Activated B cell treated with CpG ODN at 0.5 μM for 24 hours (primary cell): ENCODE data around the gene GLIPR1L1. TPM values are rescaled to one million over a fixed set of nuclear protein-coding genes. Genes with fewer than 3 reads are reported as not detected.

Experiments used
- ATAC-seq: fragments of 200-7000 bp; cut with Tn5 transposase; one replicate; pipeline ENCODE4 v1.10.0; 2021; ENCODE audit warnings: low read depth, mild to moderate bottlenecking, moderate library complexity
- CTCF ChIA-PET: fragments of 350-600 bp; sonication (Branson Sonifier 250); formaldehyde crosslinking; loops from one replicate; lab custom pipeline; 2021; ENCODE audit warnings: antibody characterized with exemption; lab: Charles Lee
- POLR2A ChIA-PET: fragments of 350-600 bp; sonication (Branson Sonifier 250); formaldehyde crosslinking; loops from one replicate; lab custom pipeline; 2021; ENCODE audit warnings: antibody characterized with exemption; lab: Charles Lee
- DNase-seq: peaks from one replicate; pipeline ENCODE4 v3.0.0; 2022
- H3K27ac Mint-ChIP-seq: one replicate; pipeline ENCODE4 v1.8.0; 2020; ENCODE audit warnings: mixed read lengths
- H3K27me3 Mint-ChIP-seq: one replicate; pipeline ENCODE4 v1.8.0; 2021; ENCODE audit warnings: mixed read lengths
- H3K36me3 Mint-ChIP-seq: one replicate; pipeline ENCODE4 v1.8.0; 2021; ENCODE audit warnings: low read depth, mixed read lengths
- H3K4me1 Mint-ChIP-seq: one replicate; pipeline ENCODE4 v1.8.0; 2021; ENCODE audit warnings: mixed read lengths
- H3K4me3 Mint-ChIP-seq: one replicate; pipeline ENCODE4 v1.8.0; 2020; ENCODE audit warnings: mild to moderate bottlenecking, mixed read lengths
- H3K9me3 Mint-ChIP-seq: one replicate; pipeline ENCODE4 v1.8.0; 2020; ENCODE audit warnings: mixed read lengths
- CTCF ChIP-seq: fragments of 200-600 bp; IDR thresholded peaks from one replicate; pipeline ENCODE4 v1.8.0; 2022; ENCODE audit warnings: antibody characterized with exemption, mild to moderate bottlenecking
- intact Hi-C: fragments of 100-400 bp; cut with micrococcal nuclease; formaldehyde crosslinking; loops from one replicate; pipeline ENCODE4 v1.15.1; 2024
- total RNA-seq: library from RNA; stranded (reverse); gene quantifications from 2 replicates; pipeline ENCODE4 v1.2.3, GENCODE V29; 2022

The GLIPR1L1 gene
- total RNA-seq: not detected in 2 replicates

DNA sequence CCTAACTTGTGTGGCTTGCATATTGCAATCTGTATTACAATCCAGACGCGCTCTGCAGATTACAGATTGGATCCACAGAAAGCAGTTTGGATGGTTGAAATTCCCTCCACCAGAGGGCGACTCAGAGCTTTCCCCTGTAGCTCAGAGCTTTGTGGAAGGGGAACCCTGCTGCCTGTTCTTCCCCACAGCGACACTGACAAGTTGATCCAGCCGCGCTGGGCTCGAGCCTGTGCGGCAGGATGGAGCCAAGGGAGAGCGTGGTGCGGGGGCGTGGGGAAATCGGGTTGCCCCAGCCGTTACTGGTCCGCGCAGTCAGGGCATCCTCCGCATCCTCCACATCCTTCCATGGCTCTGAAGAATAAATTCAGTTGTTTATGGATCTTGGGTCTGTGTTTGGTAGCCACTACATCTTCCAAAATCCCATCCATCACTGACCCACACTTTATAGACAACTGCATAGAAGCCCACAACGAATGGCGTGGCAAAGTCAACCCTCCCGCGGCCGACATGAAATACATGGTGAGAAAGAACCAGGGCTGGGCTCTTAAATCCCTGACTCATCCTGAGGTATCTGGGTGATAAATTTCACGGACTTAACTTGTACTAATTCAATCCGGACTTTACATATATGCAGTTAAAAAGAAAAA is at the start of gene GLIPR1L1:
Gene GLIPR1L1 (plus strand): TSS at position 287 of the 647 bp plus-strand sequence. CDS start 59 bp downstream, at position 346.
- ChIA-PET CTCF (interaction anchor here (0.7 to 2.4 kb wide), 16 partner anchors 8 to 703 kb away, joined by 3 to 20 read pairs (median 6); partner anchors contain the start of genes GLIPR1L2 and KRR1), POLR2A (interaction anchor here (0.7 to 1.1 kb wide), 2 partner anchors 144 to 697 kb away, joined by 3 to 4 read pairs; partner anchors contain the start of gene PHLDA1)
- DNase-seq (peak; percentile 46), ATAC-seq (peak; percentile 75)
- Mint-ChIP-seq H3K36me3 (no peaks in the 10 kb centered on the region), H3K4me1 (peaks cover 16% of the 10 kb centered on the region), H3K9me3 (peaks cover 2% of the 10 kb centered on the region), H3K4me3 (peak within 1 kb of the TSS; percentile 60), H3K27me3 (peaks cover 23% of the 10 kb centered on the region), H3K27ac (no peak within 1 kb of the TSS)
- TF ChIP-seq CTCF: peak; percentile 87
- intact Hi-C loops: loop anchor here (1.0 to 10.0 kb wide), 10 partner anchors 57 to 1120 kb away; partner anchors contain the start of genes BBS10, GLIPR1L2, NAP1L1 and PHLDA1

- Mint-ChIP-seq H3K27me3 (no peaks in the 10 kb centered on the region), H3K4me1 (no peaks in the 10 kb centered on the region), H3K4me3 (no peak overlapping the region), H3K27ac (no peak overlapping the region), H3K9me3 (no peaks in the 10 kb centered on the region), H3K36me3 (no peaks in the 10 kb centered on the region)
- DNase-seq: no peak
- POLR2A ChIA-PET: no interaction called here
- intact Hi-C loops: no loop called here
- CTCF ChIA-PET: no interaction called here
- ATAC-seq: no peak
- TF ChIP-seq CTCF: no peak
Measured at GRCh38 chr12:75288860-75289259, 45.6 kb upstream of the GLIPR1L1 start.

DNA sequence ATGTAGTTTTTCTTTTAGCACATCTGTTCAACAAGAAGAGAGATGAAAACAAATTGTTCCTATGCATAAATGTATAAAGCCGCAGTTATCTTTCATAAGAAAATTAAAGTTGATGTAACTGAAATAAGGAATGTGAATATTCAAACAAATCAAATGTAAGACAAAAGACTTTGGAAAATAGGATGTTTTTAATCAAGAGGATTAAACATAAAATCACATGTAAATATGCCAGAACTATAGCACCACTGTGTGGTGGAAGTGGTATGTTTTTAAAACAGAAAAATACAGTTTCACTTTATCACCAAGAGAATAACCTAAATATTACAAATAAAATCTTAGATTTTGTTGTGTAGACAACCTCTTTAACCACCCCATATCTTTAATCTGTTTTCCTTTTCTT is 44.7 kb upstream of the GLIPR1L1 start:
- POLR2A ChIA-PET: no interaction called here
- no peaks in the 10 kb centered on the region for H3K27me3 Mint-ChIP-seq

GRCh38 chr12:75291014-75291413 is 43.5 kb upstream of the GLIPR1L1 start:
- no peak for DNase-seq
- ATAC-seq: no peak
- no peak for TF ChIP-seq CTCF
- intact Hi-C loops: no loop called here
- ChIA-PET POLR2A (no interaction called here), CTCF (no interaction called here)
- H3K27ac Mint-ChIP-seq: no peak overlapping the region
- H3K9me3 Mint-ChIP-seq: no peaks in the 10 kb centered on the region
- no peaks in the 10 kb centered on the region for H3K36me3 Mint-ChIP-seq
- no peaks in the 10 kb centered on the region for H3K27me3 Mint-ChIP-seq
- no peaks in the 10 kb centered on the region for H3K4me1 Mint-ChIP-seq
- no peak overlapping the region for H3K4me3 Mint-ChIP-seq

More for the DNA sequence above, 44.7 kb upstream of the GLIPR1L1 start:
- Mint-ChIP-seq H3K9me3 (no peaks in the 10 kb centered on the region), H3K4me3 (no peak overlapping the region), H3K27ac (no peak overlapping the region), H3K4me1 (no peaks in the 10 kb centered on the region), H3K36me3 (no peaks in the 10 kb centered on the region)
- intact Hi-C loops: no loop called here
- TF ChIP-seq CTCF: no peak
- CTCF ChIA-PET: no interaction called here
- ATAC-seq (no peak), DNase-seq (no peak)

DNA sequence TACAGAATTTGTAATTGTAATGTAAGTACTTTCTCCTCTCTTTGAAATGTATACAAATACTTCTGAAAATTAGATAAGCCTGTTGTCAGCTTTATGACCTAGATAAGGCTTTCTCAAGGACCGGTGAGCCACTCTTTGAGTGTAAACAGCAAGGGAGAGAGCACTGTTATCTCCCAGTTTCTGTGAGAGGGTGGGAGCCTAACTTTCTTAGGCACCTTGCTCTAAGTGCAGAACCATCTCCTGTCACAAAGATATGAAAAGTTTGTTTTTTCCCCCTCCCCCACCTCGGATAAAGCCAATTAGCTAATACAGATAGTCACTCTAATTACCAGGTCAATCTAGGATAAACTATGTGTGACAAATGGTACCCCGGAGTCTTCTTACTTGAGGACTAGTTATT is 40.1 kb upstream of the GLIPR1L1 start:
- ChIA-PET POLR2A (no interaction called here), CTCF (no interaction called here)
- Mint-ChIP-seq H3K27ac (no peak overlapping the region), H3K4me3 (no peak overlapping the region), H3K9me3 (no peaks in the 10 kb centered on the region), H3K27me3 (no peaks in the 10 kb centered on the region), H3K4me1 (no peaks in the 10 kb centered on the region), H3K36me3 (no peaks in the 10 kb centered on the region)
- DNase-seq (no peak), ATAC-seq (no peak)
- intact Hi-C loops: no loop called here
- TF ChIP-seq CTCF: no peak
